Astrocyte of the hippocampus (primary cell): Measurements from ENCODE around the gene GALNTL6.
A peak's percentile ranks its signal among the peaks of the same experiment; 100 is the strongest.
"Not testable (repeated sequence)": the region's sequence is repeated elsewhere in the genome, so short reads cannot be mapped to it uniquely, and the experiment has no call there.

Experiments used
- DNase-seq: peaks from one replicate; pipeline ENCODE4 v3.0.0; 2011; ENCODE audit warnings: low read depth, low spot score

GALNTL6 gene

DNA sequence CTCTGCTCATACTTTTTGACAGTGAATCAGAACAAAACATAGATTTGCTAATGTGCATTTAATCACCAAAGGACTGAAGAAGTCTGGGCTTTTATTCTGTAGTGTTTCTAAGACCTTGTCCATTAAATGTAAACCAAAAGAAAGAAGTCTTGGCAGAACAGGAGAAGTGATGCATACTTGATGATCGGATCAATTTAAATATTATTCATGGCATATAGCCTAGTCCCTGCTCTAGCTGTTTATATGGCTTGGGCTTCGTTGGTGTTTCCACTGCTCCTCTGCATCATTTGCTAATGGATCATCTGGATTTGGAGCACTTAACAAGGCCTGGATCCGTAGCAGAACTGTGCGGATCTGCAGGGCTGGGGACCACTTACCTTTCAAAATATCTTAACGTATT is 566.6 kb downstream of the GALNTL6 start:
- no peak for DNase-seq

DNA sequence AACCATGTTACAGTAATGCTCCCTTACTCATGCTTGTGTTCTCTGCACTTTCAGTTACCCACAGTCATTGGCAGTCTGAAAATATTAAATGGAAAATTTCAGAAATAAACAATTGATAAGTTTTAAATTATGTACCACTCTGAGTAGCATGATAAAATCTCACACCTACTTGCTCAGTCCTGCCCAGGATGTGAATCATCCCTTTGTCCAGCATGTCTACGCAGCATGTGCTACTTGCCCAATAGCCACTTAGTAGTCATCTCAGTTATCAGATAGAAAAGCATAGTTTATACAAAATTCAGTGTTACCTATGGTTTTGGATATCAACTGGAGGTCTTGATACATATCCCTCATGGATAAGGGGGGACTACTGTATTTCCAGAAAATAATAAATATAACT is 577.1 kb downstream of the GALNTL6 start:
- no peak for DNase-seq

DNA sequence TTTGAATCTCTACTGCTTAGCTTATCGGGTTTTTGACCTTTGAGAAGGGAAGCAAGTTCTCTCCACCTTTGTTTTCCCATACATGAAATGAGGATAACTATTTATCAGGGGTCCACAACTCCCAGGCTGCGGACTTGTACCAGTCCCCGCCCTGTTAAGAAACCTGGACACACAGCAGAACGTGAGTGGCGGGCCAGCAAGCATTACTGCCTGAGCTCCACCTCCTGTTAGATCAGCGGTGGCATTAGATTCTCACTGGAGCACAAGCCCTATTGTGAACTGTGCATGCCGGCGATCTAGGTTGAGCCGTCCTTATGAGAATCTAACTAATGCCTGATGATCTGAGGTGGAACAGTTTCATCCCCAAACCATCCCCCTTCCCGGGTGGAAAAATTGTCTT is 579.5 kb downstream of the GALNTL6 start:
- no peak for DNase-seq

DNA sequence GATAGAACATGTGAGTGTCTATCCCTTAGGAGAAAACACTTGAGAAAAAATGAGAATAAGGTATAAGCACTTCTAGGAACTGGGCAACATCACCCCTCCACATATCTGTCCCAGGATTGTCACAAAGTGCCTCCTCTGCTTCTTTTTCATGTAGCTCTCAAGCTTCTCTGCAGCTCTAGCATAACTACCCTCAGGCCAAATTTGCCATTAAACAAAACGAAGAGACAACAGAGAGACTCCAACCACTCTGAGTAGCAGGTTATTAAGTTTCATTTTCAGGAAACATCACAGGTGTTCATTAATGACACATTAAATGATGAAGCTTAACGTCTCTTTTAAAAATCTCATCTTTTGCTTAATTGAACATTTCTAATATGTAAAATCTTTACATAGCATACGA is 580.0 kb downstream of the GALNTL6 start:
- DNase-seq: no peak

DNA sequence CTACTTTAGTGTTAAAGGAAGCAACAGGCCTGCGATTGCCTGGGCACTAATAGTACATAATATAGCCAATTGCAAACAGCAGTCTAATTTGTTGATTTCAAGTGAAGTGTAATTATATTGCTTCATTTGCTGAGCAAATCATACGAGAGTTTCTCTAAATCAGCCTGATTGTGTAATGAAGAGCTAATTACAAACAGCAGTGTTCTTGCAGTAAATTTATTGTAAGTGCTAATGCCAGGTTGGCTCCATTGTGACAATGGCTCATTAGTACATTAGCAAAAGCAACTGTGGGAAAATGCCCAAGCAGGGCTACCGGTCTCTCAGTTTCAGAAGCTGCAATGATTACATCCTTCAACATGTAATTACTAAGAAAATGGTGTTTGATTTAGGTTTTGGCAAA is 591.5 kb downstream of the GALNTL6 start:
- DNase-seq: no peak

DNA sequence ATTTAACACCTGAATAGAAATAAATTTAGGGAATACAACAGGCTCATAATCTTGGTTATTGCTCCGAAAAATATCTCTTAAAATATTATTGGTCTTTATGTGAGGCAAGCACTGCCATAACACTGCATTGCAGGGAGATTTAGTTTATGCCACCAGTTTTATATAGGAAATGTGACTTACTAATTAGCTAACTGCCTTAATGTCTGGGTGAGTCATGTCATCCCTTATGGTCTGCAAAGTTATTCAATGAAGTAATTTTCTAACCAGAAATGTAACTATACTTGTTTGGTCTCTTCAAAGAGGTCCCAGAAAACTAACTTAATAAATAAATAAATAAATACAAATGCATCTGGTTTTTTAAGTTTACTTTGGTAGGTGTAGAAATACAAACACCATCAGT is 597.2 kb downstream of the GALNTL6 start:
- no peak for DNase-seq

DNA sequence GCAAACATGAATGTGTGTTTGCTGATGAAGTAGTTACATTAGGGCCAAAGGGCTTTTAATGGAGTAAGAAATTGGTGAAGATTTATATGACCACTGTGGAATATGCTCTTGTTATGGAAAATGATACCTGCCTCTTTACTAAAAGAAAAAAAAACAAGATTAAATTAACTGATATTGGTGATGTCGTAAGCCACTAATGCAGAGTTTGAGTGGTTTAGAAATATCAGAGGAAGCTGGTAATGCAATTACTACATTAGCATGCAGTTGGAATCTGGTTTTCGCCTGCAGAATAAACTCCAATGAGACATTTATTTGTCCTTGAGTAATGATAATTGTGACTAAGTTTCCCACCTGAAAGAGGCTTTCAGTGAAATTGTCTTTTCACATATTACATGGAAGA is 597.9 kb downstream of the GALNTL6 start:
- no peak for DNase-seq

DNA sequence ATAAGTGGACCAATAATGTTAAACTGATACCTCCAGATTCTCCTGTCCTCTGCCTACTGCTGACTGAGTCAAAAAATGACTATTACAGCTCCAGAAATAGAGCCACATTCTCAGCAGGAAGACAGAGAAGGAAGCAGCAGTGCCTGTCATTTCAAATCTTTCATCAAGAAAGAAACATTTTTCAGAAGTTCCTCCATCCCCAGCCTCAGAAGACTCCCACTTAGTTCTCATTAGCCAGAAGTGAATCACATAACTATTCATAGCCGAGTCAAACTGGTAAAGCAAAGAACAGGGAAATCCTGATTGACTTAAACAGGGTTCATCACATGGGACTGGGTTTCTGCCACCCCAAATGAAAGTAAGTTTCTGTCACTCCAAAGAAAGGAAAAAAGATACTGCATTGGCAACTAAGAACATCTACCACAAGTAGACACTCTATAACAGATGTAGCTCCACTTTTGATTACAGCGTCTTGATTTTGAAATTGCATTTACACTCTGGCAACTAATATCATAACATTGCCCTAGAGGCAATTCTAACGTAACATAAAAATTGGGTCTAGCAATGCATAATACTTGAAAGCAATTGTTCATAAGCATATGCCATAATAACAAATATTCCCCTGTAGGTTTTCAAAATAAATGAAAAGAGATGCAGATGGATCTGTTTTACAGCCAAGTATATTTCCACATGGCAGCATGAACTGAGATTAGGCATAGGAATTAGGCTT is 599.8 kb downstream of the GALNTL6 start:
- DNase-seq: no peak

DNA sequence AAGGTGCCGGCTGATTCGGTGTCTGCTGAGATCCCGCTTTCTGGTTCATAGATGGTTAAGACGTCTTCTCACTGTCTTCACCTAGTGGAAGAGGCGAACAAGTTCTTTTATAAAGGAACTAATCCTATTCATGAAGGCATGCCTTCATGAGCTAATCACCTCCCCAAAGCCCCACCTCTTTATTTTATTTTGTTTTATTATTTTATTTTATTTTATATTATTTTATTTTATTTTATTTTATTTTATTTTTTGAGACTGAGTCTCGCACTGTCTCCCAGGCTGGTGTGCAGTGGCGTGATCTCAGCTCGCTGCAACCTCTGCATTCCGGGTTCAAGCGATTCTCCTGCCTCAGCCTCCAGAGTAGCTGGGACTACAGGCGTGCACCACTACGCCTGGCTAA is 615.8 kb downstream of the GALNTL6 start:
- not testable (repeated sequence) for DNase-seq

DNA sequence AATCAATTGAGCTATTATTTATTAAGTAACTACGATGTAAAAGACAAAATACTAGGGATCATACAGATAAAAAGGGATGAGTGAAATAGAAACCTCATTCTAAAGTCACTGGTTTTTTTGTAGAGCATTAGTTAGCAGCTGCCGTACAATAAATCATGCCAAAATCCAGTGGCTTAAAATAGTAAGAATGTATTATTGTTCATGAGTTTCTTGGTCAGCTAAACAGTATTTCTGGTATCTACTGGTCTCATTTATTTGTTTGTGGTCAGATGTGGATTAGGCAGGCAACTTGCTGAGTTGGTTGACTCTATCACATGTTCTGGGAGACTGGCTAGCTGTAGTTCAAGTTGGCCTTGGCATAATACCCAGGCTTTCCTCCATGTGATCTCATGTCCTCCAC is 667.3 kb downstream of the GALNTL6 start:
- DNase-seq: peak; percentile 37

DNA sequence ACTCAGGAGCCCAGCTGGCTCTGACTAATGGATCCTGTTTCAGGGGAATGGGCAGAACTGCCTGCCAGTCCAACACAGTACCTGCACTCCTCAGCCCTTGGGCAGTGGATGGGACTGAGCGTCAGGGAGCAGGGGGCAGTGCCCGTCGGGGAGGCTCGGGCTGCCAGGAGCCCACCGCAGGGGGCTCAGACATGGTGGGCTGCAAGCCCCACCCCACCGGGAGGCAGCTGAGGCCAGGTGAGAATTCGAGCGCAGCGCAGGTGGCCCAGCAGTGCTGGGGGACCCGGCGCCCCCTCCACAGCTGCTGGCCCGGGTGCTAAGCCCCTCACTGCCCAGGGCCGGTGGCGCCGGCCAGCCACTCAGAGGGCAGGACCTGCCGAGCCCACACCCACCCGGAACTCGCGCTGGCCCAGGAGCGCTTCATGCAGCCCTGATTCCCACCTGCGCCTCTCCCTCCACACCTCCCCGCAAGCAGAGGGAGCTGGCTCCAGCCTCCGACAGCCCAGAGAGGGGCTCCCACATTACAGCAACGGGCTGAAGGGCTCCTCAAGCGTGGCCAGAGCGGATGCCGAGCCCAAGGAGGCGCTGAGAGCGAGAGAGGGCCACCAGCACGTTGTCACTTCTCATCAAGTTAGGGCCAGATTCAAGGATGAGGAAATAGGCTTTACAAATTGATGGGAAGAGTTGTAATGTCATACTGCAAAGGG is 668.8 kb downstream of the GALNTL6 start:
- no peak for DNase-seq

DNA sequence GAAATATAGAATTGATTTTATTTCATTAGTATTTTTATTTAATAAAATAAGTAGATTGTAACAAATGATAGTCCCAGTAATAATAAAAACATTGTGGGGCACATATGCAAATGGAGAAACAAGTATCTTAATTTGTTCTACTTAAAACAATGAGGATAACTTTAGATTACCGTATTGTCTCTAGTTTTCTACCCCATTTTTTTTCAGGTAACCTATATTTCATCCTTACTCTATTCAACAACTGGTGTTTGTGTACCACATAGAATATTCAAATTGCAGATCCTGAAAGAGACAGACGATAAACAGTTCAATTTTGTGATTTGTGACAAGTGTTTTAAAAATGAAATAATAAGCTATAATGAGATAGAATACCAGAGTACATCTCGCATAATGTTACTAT is 671.8 kb downstream of the GALNTL6 start:
- no peak for DNase-seq

DNA sequence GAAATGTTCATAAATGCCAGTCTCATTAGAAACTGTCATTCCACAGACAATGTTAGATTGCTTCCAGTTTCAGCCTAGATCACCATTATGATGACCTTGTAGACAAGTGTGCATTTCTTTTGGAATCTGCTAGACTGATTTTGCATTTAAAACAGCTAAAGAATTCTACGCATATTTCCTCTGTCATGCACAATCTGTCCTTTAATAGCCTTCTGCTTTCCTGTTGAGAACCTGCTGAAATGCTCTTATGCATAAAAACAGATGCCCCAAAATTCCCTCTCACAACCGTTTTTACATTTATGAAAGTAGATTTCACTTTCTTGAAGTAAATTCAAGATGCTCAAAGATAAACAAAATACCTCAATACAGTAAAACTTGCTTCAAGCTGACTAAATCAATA is 673.3 kb downstream of the GALNTL6 start:
- no peak for DNase-seq

DNA sequence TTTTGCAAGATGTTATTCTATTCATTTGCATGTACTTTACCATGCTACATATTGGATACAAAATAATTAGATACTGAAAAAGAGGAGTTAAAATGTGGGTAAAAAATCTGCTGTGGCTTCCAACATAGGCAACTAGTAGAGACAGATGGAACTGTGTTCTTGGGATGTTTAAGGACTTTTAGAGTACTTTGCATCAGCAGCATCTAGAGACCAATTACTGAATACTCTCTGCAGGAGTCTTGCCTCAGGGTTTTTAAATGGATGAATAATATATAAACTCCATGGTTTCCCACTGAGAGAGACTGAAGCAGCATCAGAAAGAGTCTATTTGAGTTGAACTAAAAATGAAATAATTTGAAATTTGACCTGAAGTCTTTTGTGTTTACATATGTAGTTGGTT is 676.7 kb downstream of the GALNTL6 start:
- no peak for DNase-seq

DNA sequence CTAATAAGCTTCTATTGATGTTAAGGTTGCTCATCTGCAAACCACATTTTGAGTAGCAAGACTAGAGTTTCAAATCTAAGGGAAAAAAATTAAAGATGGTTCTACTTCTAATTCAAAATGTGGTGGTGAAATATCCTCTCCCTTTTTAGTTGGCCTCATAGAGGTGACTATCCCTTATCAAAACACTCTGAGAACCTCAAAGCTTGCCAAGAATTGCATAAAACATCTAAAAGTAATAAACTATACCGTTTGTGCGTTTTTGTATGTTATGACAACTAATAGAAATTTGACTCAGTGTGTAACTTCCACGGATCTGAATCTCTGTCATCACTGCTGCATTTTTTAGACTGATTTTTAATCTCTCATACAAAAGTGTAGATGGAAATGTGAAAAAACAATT is 682.6 kb downstream of the GALNTL6 start:
- no peak for DNase-seq

DNA sequence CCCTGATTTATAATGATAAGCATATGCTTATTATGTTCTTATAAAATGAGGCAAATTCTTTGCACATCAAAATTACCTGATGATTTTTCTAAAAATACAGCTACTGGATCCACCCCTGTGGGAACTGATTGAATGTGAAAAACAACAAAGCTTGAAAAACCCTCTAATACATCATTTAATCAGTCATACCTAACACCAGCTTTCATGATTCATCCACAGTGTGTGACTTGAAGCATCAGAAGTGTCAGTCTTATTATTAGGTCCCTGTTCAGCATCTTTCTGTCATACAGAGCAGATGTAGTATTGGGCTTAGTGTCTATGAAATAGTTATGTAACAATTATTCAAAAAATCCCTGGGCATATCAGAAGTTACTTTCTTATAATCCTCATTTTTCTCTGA is 684.1 kb downstream of the GALNTL6 start:
- no peak for DNase-seq

DNA sequence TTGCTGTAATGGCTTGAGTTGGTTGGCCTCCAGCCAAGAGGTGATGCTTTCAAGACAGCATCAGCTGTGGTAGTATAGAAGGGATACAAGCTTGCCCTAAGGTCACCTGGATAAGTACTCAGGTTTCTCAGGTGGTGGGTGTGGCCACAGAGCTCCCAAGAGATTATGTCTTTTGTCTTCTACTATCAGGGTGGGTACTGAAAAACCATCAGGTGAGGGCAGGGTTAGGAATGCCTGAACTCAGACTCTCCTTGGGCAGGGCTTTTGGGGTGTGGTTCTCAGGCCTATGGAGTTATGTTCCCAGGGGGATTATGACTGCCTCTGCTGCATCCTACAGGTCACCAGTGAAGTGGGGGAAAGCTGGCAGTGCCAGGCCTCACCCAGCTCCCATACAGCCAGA is 700.8 kb downstream of the GALNTL6 start:
- peak; percentile 9 for DNase-seq

DNA sequence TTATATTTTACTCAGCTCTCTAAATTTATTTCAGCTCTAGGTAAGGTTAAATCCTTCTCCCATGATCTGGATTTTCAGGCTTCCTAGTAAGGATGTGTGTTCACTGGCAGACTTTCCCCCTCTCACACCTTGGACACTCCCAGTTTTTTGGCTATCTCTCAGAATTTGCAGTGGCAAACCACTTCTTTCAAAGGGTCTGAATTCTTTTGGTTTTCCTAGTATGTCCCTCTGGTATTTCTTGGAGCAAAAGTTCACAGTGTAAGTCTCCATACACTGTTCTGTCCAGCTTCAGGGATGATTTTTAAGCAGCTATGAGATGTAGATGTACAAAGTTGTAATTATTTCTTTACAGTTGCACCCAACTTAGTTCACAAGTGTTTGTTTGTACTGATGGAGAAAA is 701.6 kb downstream of the GALNTL6 start:
- DNase-seq: peak; percentile 72

DNA sequence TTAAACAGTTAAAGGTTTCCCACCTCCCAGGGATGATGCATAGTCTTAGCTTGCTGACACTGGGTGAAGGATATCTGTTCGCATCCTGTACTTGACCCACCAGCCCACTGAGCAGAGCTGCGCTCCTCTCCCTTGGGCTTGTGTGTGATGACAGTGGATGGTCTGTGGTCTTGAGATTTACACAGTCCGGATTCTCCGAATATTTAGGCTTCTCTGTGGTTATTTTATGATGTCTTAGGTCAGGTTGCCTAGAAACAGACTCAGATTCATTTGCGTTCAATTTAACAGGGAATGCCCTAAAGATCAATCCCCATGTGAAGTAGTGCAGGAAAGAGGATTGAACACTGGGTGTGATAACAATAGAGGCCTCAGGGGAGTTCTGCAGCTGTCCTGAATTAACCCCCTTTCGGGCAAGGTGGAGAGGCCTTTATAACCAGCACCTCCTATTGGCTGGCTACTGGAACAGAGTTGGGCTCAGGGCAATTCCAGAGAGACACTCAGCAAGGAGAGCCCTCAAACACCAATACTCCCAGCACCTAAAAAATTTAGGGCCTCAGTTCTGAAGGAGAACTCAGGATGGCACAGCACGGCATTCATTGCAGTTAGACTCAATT is 702.2 kb downstream of the GALNTL6 start:
- peak; percentile 73 for DNase-seq

DNA sequence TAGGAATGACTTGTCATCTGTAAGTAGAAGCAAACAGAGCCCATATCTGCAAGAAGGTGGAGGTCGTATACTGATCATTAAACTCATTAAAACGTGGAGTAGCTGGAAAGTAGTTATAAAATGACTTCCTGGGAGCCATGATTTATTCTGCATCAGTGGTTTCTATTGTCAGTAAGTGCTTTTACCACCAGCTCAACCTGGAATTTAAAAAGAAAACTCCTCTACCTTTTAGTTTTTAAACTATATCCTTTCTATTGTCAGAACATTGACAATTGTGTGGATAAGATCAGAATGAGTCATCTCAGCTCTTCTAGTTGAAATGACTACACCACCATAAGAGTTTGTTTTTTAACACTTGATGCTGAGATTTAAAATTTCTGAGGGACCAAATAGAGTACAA is 704.2 kb downstream of the GALNTL6 start:
- DNase-seq: peak; percentile 3

DNA sequence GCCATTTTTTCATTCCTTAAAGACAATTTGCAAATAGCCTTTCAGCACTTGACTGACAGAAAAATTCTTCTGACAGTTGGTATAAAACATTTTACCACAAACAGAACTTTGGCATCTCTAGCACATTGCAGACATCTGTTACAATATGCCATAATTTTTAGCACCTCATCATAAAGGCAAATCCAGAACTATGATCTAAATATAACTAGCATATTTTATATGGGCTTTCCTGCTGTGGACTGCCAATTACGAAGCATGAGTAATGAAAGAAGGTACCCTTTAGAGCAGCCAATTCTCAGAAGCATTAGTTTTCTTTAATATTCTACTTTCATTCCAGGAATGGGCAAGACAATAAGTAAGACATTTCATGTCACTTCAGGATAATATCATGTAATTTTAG is 708.0 kb downstream of the GALNTL6 start:
- no peak for DNase-seq

DNA sequence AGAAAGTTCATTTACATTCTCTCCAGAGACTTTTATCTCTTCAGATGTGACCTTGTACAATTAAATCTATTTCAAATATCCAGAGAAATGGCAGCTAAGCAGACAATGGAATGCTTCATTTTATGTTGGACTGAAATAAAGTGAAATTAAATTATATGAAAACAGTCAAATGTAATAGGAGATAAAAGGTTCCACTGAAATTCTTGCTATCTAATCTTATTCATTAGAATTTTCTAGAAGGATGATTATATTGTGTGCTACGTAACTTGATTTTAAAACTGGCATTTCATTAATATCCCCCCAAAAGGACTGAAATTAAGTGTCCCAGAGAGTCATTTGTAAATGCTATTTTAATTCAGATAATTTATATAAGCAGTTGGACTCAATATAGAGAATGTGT is 708.5 kb downstream of the GALNTL6 start:
- DNase-seq: no peak

DNA sequence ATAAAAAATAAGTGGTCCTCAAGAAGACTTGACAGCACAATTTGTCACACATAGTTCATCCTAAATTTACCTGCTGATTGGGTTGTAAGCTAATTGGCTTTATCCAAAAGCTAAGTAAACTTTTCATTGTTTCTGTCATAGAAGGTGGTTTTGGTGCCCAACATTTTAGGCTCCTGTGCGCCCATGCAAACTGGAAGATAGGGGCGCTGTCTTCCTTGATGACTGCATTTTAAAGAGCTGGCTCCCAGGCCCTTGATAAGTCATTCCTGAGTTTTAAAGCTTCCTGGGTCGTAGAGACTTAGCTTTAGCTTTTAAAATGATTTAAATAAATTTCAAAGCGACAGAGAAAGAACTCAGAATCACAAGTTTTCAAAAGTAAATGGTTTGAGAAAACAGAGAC is 730.0 kb downstream of the GALNTL6 start:
- no peak for DNase-seq
